ENCODE measurements around the gene VGLL2.
"Not testable (repeated sequence)": the region's sequence is repeated elsewhere in the genome, so short reads cannot be mapped to it uniquely, and the experiment has no call there.

Gene VGLL2, protein sequence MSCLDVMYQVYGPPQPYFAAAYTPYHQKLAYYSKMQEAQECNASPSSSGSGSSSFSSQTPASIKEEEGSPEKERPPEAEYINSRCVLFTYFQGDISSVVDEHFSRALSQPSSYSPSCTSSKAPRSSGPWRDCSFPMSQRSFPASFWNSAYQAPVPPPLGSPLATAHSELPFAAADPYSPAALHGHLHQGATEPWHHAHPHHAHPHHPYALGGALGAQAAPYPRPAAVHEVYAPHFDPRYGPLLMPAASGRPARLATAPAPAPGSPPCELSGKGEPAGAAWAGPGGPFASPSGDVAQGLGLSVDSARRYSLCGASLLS

GRCh38 chr6:117265410-117266256 is at the start of gene VGLL2:
Gene VGLL2, plus strand, starts transcription at chr6:117265558. Its CDS starts 206 bp downstream, at chr6:117265764.
- DNase-seq: no peak

GRCh38 chr6:117222861-117223260 is 42.5 kb upstream of the VGLL2 start:
- DNase-seq: no peak

DNA sequence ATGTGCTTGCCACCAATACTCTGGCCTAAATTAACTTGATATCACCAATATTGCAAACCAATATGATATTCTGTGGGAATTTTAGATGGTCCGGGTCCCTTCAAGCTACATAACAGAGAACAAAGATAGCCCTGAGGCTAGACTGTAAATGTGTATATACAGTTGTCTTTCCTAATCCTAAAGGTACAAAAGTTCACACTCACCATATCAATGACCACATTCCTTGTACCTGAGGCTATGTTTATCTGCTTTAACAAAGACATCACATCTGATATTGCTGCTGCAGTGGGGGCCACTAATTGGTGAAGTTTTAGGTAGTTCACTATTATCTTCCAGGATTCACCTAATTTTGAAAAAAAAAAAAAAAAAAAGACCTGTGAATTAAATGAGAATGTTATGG is 38.6 kb upstream of the VGLL2 start:
- DNase-seq: no peak

GRCh38 chr6:117227245-117227962 is 38.0 kb upstream of the VGLL2 start:
- DNase-seq: no peak

DNA sequence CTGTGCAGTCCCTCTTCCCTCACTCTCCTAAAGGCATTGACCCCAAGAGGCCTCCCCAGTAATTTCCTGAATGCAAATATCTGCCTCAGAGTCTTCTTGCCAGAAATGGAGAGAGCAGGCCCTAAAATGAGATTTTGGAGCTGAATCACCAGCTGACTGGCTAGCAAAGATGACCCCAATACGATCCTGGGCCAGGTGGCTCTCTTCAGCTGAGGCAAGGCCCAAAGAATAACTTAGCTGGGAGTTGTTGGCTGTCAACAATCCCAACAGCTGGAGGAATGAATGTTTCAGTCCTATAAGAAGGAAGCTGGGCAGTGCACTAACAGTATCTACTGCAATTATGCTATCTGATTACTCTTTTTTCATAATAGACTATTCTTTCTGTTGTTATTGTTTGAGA is 37.2 kb upstream of the VGLL2 start:
- no peak for DNase-seq

DNA sequence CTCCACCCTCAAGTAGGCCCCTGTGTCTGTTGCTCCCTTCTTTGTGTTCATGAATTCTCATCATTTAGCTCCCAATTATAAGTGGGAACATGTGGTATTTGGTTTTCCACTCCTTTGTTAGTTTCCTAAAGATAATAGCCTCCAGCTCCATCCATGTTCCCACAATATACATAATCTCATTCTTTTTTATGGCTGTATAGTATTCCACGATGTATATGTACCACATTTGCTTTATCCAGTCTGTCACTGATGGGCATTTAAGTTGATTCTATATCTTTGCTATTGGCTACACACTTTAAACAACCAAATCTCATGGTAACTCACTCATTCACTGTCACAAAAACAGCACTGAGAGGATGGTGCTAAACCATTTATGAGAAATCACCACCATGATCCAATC is 35.5 kb upstream of the VGLL2 start:
- DNase-seq: no peak

DNA sequence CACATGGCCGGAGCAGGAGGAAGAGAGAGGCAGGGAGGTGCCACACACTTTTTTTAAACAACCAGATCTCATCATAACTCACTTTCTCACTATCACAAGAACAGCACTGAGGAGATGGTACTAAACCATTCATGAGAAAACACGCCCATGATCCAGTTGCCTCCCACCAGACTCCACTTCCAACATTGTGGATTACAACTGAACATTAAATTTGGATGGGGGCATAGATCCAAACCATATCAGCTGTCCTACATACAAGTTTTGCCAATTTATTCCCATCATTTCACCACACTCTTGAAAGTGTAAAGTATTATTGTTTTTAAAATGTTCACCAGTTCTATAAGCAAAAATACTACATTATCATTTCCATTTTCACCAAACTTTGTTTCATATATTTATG is 33.9 kb upstream of the VGLL2 start:
- no peak for DNase-seq

DNA sequence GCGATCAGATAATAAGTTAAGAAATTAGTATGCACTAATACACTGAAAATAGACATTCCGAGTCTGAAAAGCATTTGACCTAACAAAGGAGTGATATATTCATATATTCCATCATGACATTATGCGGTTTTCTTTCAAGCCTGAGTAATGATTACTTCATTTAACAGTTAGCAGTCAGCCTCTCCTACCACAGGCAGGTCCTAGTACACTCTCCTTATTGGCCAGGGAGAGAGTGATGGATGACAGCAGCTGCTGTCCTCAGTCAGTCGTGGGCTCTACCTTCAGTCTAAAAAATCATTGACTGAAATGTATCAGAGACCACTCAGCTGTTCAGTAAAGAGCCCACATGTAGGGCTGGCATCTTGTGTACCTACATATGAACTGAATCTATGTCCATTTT is 33.2 kb upstream of the VGLL2 start:
- DNase-seq: no peak

DNA sequence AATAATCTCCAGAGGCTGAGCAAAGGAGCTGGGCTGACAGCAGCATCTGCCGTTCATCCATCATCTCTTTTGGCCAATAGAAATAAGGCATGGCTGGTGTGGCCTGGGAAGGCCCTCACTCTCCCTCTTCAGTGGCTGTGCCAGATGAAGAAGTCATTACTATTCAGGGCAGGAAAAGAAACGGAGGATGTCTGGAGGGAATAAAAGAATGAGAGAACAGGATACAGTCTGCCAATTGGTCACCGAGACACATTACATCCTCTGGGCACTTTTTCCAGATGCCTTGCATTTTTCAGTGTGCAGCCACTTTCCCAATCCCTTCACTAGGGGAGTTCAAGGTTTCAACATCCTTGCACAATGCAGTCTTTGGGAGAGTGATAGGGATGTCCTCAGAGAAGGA is 32.2 kb upstream of the VGLL2 start:
- DNase-seq: no peak

GRCh38 chr6:117237561-117237960 is 27.8 kb upstream of the VGLL2 start:
- DNase-seq: peak; percentile 13 to 22

- not testable (repeated sequence) for DNase-seq
Measured at GRCh38 chr6:117244571-117244970, 20.8 kb upstream of the VGLL2 start.

DNA sequence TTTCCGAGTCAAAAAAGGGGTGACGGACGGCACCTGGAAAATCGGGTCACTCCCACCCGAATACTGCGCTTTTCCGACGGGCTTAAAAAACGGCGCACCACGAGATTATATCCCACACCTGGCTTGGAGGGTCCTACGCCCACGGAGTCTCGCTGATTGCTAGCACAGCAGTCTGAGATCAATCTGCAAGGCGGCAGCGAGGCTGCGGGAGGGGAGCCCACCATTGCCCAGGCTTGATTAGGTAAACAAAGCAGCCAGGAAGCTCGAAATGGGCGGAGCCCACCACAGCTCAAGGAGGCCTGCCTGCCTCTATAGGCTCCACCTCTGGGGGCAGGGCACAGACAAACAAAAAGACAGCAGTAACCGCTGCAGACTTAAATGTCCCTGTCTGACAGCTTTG is 20.4 kb upstream of the VGLL2 start:
- DNase-seq: not testable (repeated sequence)

DNA sequence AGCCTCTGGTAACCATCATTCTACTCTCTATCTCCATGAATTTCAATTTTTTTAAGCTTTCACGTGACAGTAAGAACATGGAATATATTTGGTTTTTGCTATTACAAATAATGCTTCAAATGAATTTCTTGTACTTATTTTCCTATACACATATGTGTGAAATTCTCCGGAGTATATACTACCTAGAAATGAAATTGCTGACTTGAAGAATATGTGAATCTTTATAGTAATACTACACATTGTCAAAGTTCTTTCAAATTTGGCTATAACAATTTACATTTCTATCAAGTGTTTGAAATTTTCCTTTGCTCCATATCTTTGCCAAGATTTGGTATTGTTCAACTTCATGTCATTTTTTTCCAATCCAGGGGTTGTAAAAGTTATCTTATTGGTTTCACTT is 11.6 kb upstream of the VGLL2 start:
- no peak for DNase-seq

DNA sequence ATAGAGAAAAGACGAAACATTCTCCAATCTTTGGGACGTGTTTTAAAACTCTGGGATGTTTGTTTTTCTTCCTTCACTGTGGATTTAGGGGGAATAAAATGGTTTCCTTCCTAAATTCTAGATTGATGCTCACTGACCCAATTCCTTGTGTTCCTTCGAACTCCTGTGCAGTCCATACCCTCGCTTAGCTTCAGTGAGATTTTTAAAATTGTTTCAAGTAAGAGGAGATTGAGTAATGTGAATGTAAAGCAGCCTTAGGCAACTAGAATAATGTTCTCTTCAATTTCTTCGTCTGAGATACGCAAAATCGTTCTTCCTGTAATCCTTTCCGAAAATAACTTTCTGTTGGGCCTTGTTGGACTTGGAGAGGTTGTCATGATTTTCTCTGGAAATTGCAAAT is 2.6 kb upstream of the VGLL2 start:
- no peak for DNase-seq

GRCh38 chr6:117263353-117263927 is 1.9 kb upstream of the VGLL2 start:
- DNase-seq: no peak

DNA sequence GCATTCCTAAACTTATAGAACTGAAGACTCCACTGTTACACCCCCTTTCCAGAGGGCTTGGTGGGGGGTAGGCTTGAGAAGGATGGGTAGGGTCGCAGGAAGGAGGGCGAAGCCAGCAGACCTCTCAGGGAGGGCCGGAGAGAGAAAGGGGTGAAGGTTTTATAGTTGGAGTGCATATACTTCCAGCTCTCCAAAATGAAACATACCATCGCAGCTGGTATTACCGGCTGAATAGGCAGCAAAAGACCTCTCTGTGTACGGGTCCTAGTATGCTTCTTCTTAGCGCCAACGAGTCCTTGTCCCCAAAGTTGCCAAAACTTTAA is 1.0 kb upstream of the VGLL2 start:
- DNase-seq: no peak

GRCh38 chr6:117264692-117265409 is 507 bp upstream of the VGLL2 start:
- no peak for DNase-seq

DNA sequence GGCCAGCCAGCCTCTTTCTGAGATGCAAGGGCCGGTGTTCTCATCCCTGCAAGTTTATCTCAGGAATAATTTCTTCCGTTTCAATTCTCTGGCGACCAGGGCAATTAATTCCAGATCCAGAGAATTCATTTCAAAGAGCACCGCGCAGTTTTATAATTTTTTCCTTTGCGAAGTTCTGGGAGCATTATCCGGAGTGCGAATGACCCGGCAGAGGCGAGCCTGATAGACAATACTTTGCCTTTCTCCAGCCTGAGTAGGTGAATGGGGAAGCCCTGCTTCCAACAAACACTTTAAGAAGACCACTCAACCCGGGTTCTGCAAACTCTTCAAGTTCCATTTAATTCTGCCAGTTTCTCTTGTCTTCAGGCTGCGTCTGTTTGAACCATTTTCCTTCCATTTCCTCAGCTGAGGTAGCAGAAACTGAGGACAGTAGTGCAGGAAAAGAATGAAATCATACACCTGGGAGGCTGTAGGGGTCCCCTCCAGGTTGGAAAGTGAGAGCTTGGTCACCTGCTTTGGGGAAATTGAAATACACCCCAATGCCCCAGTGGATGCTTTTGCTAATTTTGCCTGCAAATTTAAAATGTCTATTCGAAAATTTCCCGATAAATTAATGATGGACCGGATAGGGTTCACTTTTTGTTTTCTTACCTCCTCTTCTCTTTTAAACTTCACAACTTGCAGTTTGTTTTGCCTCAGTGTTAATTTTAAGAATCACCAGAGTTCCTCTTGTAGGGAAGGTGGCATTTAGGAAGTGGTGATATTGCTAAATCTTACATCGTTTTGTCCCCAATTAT is 1.1 kb downstream of the VGLL2 start:
- no peak for DNase-seq

DNA sequence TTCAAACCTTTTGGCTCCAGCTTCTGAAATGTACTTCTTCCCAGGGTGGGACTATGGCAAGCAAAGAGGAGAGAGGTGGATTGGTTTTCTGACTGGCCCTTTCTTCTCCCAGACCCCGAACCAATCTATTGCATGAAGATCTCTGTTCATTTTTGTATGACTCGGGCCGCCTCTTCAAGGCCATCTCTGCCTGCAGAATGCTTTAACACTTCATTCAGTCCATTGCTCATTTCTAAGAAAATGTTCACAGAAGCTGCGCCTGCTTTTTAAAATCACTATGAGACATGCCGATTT is 1.6 kb downstream of the VGLL2 start:
- no peak for DNase-seq

DNA sequence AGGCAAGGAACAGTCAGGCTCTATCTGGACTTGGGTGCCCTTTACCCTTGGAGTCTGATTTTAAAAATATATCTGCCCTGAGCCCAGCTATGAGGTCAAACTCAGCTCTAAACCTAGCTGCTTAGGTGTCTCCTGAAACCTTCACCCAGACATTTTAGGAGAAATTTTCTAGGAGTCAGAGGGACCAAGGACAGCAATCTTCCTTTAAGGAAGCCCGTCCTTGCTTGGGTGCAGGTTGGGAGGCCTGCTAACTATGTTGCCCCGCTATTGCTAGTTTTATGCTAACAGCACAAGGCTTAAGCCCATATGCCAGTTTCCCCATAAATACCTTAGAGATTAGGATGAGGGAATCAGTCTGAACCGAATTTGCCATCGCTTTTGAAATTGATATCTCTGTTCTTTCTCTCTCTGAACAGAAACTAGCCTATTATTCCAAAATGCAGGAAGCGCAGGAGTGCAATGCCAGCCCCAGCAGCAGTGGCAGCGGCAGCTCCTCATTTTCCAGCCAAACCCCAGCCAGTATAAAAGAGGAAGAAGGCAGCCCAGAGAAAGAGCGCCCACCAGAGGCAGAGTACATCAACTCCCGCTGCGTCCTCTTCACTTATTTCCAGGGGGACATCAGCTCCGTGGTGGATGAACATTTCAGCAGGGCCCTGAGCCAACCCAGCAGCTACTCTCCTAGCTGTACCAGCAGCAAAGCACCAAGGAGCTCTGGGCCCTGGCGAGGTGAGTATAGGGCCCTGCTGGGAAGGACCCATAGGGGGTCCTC is 2.6 kb downstream of the VGLL2 start:
- DNase-seq: peak in 1 of 2 experiments; percentile 13

- no peak for DNase-seq
Measured at GRCh38 chr6:117268924-117269323, 3.6 kb downstream of the VGLL2 start.

All from Kasumi-1 (cell line).